ENCODE measurements around the gene RASSF5.

RASSF5 gene

DNA sequence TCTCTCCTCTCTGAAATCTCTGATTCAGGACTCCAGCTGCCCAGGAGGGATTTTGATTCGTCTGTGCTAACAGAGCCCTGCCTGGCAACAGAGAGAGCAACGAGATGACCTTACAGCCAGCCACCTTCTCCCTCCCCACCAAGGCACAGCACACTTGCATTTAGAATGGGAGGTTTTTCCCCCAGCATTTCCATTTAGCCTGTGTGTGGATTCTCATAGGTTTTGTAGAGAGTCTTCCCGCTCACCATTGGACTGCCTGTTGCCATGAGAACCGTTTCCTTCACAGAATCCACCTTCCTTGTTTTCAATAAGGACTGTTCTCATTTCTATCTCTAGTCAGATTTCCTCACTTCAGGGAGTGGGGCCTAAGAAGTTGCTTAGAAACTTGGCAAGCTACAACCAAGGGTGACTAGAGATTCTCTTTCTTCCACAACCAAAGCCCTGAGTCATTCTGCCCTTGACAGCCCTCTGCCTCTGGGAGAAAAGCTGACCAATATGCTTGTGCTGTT lies 42.8 kb upstream of the RASSF5 start:
- no peak overlapping the region for H3K4me3 ChIP-seq (replicated peaks in 1 of 2; ENCODE audit: low read depth in 2 of 2, low read length in 2 of 2)
- DNase-seq (ENCODE audit: low read depth in 2 of 2): peak; percentile 96 to 98
- TF ChIP-seq, protein P1, sequence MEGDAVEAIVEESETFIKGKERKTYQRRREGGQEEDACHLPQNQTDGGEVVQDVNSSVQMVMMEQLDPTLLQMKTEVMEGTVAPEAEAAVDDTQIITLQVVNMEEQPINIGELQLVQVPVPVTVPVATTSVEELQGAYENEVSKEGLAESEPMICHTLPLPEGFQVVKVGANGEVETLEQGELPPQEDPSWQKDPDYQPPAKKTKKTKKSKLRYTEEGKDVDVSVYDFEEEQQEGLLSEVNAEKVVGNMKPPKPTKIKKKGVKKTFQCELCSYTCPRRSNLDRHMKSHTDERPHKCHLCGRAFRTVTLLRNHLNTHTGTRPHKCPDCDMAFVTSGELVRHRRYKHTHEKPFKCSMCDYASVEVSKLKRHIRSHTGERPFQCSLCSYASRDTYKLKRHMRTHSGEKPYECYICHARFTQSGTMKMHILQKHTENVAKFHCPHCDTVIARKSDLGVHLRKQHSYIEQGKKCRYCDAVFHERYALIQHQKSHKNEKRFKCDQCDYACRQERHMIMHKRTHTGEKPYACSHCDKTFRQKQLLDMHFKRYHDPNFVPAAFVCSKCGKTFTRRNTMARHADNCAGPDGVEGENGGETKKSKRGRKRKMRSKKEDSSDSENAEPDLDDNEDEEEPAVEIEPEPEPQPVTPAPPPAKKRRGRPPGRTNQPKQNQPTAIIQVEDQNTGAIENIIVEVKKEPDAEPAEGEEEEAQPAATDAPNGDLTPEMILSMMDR (IDR thresholded peaks at IDR 0.05; ENCODE audit: low read depth, low read length): no peak

DNA sequence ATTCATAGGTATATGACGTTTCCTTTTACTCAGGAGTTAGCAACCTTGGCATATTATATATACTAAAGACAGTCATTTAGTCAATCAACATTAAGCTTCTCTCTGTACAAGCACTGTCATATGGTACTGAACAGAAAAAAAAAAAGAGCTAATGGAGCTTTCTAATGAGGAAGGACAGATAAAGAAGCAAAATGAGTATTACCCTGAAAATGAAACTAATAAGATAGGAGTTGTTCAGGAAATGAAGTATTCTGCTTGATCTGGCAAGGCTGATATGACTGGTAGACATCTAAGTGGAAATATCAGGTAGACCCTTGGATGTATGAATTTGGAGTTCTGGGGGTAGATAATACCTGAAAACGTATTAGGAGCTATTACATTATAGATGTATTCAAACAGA lies 41.4 kb upstream of the RASSF5 start:
- H3K4me3 ChIP-seq (replicated peaks in 1 of 2; ENCODE audit: low read depth in 2 of 2, low read length in 2 of 2): no peak overlapping the region
- TF ChIP-seq, protein P1 (IDR thresholded peaks at IDR 0.05; ENCODE audit: low read depth, low read length): no peak
- no peak for DNase-seq (ENCODE audit: low read depth in 2 of 2)

DNA sequence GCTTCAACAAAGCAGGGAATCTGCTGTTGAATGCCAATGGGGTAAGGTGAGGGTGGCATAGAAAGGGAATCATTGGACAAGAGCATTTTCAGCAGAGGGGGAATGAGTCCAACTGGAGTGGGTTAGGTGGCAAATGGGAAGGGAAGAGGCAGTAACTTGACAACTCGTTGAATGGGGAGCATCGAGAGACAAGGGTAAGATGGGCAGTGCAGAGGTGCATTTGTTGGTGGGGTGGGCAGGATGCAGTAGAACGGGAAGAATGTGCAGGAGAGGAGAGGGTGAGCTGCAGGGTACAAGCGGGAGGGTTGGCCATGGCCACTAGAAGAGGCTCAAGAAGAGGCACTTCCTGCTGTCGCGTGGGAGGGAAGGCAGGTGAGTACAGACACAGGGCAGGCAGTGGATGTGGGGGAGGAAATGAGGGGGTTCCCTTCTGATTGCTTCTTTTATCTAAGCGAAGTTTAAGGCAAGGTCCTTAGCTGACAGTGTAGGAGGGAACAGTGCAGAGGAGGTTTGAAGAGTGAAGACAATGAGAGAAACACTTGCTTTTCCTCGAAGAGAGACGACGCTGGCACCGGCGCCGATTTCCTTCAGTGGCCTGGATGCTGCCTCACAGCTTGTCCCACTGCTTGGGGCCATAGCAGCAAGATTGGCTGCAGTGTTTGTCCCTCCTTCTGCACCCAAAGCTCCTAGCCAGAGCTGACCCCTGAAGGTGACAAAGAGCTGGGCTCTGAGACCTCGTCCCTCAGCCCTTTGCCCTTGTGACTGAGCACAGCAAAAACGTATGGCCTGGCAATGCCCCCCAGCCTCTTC lies 40.3 kb upstream of the RASSF5 start:
- no peak for DNase-seq (ENCODE audit: low read depth in 2 of 2)
- TF ChIP-seq, protein P1 (IDR thresholded peaks at IDR 0.05; ENCODE audit: low read depth, low read length): no peak
- H3K4me3 ChIP-seq (replicated peaks in 1 of 2; ENCODE audit: low read depth in 2 of 2, low read length in 2 of 2): no peak overlapping the region

DNA sequence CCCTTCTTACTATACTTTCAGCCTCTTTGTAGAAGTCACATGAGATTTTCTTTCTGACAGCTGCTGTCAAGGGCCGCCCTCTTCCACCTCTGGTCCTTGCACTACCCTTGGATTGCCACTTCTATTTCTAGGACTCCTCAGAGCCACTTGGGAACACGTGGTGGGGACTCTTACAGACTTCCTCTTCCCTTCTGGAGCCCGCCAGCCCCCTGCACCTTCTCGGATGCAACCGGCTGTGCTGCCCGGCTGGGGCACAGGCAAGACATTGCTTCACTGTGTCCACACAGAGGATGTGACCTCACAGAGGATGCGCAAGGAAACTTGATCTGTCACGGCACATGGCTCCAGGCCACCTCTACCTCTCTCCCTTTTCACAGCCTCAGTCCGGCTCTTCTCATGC lies 39.4 kb upstream of the RASSF5 start:
- peak; percentile 43 to 63 for DNase-seq (ENCODE audit: low read depth in 2 of 2)
- TF ChIP-seq, protein P1 (IDR thresholded peaks at IDR 0.05; ENCODE audit: low read depth, low read length): no peak
- H3K4me3 ChIP-seq (replicated peaks in 1 of 2; ENCODE audit: low read depth in 2 of 2, low read length in 2 of 2): no peak overlapping the region

DNA sequence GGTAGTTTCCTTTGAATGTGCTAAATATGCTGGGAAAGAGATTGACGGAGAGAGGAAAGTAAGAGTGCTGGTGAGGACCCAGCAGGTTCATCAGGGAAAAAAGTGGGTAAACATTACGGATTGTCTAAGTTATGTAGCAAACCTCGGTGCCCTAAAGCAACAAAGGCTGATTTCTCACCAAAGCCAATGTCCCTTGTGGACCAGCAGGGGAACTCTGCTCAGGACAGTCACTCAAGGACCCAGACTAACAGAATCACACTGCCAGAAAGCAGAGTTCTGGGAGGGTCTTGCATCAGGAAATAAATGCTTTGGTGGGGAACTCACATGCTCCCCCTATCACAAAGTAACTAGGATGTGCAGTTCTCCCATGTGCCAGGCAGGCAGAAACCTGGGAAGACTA lies 38.8 kb upstream of the RASSF5 start:
- TF ChIP-seq, protein P1 (IDR thresholded peaks at IDR 0.05; ENCODE audit: low read depth, low read length): no peak
- no peak for DNase-seq (ENCODE audit: low read depth in 2 of 2)
- no peak overlapping the region for H3K4me3 ChIP-seq (replicated peaks in 1 of 2; ENCODE audit: low read depth in 2 of 2, low read length in 2 of 2)

DNA sequence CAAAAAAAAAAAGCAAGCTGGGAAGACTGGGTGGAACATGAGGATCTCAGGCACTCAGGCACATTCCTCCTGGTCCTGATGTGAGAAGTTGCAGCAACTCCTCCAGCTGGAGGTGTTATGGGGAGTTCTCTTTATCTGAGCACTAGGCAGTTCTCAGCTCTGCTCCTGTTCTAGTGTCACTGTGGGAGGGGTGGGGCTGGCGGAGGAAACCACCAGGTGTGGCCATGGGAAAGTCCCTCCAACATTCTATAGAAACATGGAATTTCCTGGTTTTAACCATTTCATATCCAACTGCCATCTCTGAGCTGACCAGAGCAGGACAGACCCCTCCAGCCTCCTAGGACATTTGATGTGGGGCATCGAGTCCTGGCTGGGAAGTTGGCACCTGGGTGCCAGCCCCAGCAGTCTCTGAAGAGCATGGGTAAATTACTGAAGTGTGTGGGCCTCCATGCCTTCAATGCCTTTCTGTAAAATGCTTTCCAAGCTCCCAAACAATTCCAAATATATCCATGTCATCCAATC lies 37.9 kb upstream of the RASSF5 start:
- no peak overlapping the region for H3K4me3 ChIP-seq (replicated peaks in 1 of 2; ENCODE audit: low read depth in 2 of 2, low read length in 2 of 2)
- TF ChIP-seq, protein P1 (IDR thresholded peaks at IDR 0.05; ENCODE audit: low read depth, low read length): no peak
- DNase-seq (ENCODE audit: low read depth in 2 of 2): no peak
